ENCODE results near the gene LIM2.
"Not testable (repeated sequence)": the region's sequence is repeated elsewhere in the genome, so short reads cannot be mapped to it uniquely, and the experiment has no call there.

The LIM2 gene, protein sequence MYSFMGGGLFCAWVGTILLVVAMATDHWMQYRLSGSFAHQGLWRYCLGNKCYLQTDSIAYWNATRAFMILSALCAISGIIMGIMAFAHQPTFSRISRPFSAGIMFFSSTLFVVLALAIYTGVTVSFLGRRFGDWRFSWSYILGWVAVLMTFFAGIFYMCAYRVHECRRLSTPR

DNA sequence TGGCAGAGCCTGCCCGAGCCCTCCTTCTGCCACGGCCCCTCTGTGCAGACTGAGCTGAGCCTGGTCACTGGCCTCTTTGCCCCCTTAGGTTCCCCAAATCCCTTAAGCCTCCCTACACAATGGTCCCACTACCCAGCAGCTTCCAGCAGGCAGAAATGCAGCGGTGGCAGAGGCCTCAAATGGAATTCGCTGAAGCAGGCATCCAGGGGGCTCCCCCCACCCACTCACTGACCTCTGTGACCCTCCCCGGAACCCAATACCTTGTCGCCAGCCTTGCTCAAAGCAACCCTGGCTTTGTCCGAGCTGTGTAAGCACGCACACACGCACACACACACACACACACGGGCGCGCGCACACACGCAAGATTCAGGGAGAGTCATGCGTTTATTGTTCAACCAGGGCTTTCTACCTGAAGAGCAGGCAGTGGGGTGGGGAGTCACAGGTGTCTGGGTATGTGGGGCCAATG is at the start of gene LIM2:
TSS of gene LIM2 (minus strand) at position 51 of the 466 bp plus-strand sequence. CDS start 531 bp downstream, outside the sequence.
- DNase-seq: no peak

DNA sequence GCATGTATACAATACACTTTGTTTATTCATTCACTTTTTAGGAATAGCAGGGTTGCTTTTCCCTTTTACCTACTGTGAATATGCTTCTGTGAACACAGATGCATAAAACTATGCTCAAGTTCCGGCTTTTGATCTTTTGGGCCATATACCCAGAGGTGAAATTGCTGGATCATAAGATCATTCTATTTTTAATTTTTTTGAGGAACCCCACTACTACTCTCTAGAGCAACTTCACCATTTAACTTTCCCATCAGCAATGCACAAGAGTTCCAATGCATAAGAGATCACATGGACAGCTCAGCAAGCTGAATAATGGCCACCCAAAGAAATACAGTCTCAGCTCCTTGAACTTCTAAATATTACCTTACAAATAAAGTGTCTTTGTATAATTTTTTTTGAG is 46.7 kb upstream of the LIM2 start:
- no peak for DNase-seq

DNA sequence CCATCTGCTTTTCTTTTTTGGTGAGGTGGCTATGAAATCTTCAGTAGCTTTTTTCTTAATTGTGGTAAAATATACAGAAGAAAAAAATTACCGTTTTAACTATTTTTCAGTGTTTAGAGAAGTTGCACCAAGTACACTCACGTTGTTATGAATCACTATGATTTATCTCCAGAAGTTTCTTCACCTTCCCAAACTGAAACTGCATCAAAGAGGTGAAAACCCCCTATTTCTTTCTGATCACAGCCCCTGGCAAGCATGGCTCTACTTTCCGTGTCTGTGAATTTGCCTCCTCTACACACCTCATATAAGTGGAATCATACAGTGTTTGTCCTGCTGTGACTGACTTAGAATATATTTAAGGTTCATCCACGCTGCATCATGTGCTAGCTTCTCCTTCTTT is 45.3 kb upstream of the LIM2 start:
- DNase-seq: no peak

DNA sequence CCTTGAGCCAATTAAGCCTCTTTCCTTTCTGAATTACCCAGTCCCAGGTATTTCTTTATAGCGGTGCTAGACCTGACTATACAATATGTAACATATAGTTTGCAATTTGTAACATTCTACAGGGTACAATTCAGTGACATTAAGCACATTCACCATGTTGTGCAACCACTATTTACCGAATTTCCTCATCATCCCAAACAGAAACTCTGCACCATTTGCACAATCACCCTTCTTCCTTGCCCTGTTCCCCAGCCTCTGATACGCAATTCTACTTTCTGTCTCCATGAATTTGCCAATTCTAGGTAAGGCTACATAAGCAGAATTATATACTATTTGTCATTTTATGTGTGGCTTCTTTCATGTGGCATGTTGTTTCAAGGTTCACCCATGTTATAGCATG is 43.4 kb upstream of the LIM2 start:
- DNase-seq: no peak

DNA sequence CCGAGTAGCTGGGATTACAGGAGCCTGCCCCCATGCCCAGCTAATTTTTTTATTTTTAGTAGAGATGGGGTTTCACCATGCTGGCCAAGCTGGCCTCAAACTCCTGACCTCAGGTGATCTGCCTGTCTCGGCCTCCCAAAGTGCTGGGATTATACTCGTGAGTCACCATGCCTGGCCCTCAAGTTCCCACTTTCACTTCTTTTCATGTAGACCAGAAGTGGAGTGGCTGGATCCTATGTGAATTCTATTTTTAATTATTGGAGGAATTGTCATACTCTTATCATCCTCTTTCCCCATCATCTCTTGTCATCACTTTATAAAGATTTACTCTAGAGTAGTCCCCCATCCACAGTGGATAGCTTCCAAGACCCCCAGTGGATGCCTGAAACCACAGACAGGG is 42.4 kb upstream of the LIM2 start:
- no peak for DNase-seq

DNA sequence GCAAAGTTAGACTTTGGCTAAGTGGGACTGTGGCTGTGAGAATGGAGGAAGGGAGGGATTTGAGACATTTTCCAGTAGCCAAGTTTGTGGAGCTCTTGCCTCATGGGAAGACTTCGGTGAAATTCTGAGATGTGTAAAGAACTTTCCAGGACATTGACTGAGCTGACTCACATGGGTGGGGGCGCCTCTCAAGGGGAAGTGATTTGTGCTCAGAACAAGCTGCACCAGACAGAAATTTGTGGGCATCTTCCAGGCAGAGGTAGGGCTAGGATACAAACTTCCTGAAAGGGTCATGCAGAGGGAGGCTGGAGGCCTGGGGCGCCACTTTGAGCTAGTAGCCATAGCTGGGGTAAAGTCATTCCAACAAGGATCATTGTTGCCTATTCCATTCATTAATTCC is 39.4 kb upstream of the LIM2 start:
- no peak for DNase-seq

DNA sequence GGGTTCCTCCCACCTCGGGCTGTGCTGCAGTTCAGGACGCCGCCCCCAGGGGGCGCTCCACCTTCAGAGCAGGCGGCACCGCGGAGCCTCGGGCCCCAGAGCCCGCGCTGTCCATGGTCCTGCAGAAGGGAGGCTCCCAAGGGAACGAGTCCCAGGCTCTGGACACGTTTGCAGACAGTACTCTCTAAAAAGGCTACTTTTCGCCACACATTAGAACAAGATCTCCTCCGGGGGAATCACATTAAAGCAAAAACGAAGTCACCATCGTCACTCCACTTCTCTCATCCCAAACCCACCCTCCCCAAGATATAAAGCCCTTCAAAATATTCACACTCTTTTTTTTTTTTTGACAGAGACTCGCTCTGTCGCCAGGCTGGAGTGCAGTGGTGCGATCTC is 34.3 kb upstream of the LIM2 start:
- peak; percentile 81 for DNase-seq

DNA sequence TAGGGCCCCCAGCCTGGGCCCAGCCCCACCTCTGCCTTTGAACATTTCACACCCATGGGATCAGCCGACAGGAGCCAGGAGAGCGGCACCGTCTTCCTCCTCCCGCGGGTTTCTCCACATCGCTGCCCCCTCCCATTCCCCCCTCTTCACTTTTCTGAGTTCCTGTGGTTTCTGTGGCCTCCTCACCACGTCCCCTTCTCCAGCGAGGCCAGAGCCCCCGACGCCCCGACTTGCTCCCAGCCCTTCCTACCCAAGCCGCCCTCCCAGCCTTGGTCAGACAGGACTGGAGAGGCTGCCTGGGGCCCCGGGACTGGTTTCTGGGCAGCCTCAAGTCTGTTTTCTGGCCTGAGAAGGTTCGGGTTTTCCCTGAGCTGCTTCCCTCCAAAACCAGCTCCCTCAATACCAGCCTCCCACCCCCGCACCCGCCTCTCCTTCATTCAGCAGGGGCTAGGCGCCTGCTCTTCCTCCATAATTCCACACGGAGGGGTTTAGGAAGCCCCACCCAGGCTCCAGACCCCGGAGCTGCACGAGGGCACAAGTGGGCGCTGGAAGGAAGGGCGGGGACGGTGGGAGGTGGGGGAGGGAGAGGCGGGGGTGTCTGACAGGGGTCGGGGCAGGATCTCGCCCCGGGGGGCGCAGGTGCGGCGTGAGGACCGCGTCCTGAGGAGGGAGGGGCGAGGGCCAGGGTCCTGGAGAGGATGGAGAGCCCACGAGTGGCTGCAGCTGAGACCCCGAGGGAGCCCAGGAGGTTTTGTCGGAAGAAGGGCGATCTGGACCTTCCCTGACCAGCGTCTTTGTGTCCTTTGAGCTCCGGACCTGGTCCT is 33.7 kb upstream of the LIM2 start:
- DNase-seq: no peak

DNA sequence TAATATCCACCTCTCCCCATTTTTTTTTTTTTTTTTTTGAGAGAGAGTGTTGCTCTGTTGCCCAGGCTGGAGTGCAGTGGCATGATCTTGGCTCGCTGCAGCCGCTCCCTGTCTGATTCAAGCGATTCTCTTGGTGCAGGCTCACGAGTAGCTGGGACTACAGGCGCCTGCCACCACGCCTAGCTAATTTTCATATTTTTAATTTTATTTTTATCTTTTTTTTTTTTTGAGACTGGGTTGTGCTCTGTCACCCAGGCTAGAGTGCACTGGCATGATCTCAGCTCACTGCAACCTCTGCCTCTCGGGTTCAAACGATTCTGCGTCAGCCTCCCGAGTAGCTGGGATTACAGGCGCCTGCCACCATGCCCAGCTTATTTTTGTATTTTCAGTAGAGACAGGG is 32.7 kb upstream of the LIM2 start:
- not testable (repeated sequence) for DNase-seq

DNA sequence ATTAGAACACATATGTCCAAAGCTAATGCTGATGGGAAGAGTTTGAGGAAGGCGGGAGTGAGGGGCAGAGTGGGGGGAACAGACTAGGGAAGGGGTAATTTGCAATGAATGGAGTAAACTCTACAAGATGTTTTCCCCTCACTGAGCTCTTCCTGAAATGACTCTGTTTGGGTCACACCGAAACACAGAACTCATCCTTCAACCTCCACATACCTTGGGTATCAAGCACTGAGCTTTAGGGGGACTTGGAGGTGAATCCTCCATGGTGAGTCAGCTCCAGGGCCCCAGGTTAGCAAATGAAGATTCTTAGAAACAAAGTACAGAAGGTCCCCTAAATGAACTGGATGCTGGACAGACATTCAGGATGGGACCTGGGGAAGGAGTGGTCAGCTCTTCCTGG is 30.9 kb upstream of the LIM2 start:
- no peak for DNase-seq

DNA sequence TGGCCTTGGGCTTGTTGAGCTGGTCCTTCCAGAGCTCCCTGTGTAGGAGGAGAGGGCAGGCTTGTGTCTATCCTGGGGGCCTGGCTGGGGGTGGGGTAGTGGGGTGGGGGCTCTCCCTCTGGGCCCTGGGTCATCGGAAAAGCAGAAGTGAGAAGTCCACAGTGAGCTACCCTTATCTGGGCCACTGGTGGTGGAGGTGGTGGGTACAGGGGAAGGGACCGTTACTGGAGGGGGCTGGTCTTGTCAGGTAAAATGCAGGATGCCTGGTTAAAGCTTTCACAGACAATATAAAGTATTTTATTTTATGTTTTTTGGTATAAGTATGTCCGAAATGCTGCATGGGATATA is 30.0 kb upstream of the LIM2 start:
- no peak for DNase-seq

DNA sequence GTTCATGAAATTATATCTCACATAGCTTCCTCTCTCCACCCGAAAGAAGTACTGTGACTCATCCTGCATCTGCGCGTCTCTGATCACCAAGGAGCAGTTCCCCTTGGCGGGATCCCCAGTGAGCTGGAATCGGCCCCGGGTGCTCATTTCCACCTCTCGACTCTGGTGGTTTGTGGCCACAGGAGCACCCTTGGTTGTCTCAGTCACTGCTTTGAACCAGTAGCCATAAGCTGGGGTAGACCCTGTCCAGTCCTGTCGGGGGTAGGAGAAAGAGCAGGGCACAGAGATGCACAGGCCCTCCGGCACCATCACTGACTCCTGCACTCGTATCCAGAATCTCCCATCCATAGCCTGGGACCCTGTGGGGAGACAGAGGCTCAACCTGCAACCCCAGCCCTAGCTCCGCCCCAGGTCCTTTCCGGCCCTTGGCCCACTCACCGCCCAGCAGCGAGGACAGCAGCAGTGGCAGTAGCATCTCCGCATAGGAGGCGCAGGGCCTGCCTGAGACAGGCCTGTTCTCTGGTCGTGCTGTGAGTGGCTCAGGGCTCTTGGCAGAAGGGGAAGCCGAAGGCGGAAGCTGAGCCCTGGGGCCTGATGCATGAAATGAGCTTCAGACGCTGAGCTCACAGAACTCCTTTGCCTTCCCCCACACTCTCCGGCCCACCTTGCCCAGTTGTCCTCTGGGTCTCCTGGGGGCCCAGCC is 29.5 kb upstream of the LIM2 start, which contains the start of gene SIGLEC10:
TSS of gene SIGLEC10 (minus strand) at position 536 of the 703 bp plus-strand sequence. CDS start at position 475, 61 bp downstream.
- peak; percentile 38 for DNase-seq

DNA sequence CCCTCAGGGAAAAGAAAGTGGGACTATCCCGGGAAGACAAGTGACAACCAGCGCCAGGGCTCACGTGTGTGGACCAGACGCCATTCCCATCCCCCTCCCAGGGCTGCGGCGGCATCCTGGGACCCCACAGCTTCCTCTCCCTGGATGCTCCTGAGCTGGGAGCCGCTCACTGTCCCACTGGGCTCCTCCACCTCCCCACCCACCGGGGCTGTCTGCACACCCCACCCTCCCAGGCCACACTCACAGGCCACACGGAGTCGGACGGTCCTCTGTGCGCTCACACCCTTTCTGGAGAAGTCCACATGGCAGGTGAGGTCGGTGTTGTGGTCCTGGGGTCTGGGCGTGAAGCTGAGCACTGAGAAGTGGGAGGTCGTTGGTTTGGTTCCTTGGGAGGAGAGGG is 28.6 kb upstream of the LIM2 start:
- not testable (repeated sequence) for DNase-seq

DNA sequence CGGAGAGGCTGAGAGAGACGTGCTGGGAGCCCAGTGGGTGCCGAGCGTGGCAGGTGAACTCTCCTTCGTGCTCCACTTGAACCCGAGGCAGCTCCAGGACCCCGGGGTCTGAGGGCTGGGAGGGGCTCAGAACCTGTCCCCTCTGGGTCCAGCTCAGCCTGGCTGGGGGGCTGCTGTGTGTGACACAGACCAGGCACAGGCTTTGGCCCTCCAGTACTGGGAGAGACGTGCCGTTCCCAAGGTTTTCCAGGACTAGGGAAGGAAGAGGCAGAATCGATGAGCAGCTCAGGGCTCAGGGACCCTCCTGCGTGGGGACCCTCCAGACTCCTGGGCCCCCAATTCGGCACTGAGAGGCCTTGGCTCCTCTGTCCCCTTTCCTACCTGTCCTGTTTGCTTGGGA is 27.4 kb upstream of the LIM2 start:
- no peak for DNase-seq

DNA sequence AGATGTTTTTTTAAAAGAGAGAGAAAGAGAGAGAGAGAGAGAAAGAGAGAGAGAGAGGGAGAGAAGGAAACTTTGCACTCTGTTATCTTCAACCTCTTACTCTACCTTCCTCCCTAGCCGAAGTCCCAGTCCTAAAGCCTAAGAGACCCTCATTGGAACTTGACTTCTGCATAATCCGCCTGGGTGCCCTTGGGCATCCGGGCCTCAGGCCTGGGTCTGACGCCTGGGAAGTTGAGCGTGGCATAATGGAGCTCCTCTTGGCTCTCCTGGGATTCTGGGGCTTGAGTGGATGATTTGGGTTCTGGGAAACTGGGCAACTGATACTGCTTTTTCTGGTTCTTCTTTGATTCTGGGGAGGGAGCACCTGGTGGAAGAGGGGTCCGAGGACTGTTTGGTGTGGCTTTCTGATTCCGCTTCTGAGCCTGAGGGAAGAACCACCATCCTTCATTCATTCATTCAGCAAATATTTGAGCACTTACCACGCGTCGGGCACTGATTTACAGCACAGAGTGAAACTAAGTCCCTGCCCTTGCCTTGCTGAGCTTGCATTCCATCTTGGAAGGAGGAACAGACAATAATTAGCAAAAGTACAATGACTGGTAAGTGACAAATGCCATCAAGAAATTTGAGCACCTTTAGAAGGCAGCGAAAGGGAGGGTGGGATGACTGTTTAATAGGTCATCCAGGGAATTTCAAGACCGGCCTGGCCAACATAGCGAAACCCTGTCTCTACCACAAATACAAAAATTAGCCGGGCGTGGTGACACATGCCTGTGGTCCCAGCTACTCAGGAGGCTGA is 23.4 kb upstream of the LIM2 start:
- no peak for DNase-seq

DNA sequence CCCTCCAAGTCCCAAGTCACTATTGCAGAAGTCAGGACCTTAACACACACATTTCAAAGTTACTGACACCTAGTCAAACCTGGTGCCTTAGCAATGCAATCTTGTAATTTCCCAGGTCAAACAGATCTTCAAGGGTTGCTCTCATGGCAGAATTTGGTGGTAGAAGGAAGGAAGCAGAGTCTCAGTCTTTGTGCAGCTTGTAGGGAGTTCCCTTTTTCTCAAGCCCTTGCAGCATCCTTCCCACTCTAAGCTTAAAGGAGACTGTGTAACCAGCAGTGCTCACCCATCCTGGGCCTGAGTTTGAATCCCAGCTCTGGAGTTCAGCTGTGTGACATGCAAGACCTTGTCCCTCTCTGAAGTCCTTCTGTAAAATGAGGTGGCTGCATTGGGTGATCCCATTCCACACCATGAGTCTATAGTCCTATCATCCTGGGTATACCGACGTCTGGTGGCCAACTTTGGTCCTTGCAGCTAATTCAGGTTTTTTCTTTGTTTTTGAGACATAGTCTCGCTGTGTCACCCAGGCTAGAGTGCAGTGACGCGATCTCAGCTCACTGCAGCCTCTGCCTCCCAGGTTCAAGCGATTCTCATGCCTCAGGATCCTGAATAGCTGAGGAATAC is 19.8 kb upstream of the LIM2 start:
- peak; percentile 54 for DNase-seq

DNA sequence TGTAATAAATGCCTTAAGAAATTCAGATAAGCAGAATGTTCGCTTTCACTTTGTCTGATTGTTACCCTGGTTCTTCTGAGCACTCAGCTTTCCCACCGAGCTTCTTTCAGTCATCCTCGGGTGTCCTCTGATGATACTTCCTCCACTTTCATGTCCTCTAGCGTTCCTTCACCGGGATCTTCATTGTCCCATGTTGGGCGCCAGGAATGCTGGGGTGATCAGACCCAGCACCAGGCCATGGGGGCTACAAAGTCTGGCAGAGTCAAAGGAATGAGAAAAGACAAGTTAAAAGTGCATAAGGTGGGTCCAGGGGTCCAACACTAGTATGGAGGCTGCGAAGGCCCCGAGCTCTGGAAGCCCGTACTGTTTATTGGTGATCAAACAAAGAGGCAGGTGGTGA is 14.3 kb upstream of the LIM2 start:
- DNase-seq: no peak

DNA sequence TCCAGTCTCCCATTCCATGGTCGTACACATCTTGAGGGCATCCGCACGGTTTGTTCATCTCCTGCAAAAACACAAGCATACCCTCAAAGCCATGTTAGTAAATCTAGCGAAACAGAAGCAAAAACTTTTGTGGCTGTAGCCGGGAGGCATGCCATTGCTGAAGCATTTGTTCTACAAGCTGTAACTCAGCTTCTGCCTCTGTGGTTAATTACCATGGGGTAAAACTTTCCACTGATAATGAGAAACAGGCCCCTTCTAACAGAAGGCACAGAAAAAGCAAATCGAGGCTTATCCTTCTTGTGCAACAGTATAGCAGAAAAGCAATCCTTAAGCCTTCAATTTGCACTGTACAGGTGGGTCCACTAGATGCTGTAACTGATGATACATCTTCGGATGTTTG is 12.2 kb upstream of the LIM2 start:
- DNase-seq: not testable (repeated sequence)

DNA sequence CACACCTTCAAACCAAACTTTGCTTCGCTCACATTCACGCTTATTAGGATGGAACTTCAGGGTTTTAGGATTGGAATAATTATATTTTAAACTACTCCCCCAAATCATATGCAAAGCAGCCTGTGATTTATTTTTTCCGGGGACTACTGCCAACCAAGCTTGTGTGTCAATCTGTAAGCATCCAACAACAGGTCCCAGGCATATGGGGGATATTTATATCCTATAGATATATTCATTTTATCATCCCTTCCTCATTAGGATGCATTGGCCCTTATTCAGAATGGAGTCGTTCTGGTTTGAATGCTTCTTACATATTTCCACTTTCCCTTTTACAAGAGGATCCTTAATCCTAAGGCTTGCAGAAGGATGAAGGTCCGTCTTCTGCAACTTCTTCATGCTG is 11.5 kb upstream of the LIM2 start:
- DNase-seq: no peak

DNA sequence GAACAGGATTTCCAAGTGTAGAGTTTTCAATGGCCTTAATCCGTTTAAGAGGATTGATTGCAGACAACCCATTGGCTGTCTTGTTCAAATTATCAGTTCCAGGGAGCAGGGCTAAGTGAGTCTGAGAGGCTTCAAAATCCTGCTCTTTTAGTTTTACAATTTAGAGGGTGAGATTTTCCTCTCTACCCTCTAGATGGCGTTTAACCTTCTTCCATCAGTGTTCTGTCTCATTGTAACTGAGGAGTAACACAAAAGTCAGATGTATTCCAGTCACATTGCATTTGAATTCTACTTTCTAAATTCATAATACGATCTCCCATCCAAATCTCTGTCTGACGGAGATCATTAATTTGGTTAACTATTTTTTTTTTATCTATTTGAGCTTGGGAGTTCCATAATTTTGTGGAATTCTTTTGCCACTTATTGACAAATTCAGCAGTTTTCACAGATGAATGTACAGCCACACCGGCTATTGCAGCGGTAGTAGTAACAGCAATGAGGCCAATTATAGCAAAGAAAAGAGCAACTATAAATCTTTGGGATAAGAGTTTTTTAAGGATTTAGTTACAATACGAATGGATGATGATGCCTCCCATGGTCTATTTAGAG is 10.4 kb upstream of the LIM2 start:
- DNase-seq: peak; percentile 63

DNA sequence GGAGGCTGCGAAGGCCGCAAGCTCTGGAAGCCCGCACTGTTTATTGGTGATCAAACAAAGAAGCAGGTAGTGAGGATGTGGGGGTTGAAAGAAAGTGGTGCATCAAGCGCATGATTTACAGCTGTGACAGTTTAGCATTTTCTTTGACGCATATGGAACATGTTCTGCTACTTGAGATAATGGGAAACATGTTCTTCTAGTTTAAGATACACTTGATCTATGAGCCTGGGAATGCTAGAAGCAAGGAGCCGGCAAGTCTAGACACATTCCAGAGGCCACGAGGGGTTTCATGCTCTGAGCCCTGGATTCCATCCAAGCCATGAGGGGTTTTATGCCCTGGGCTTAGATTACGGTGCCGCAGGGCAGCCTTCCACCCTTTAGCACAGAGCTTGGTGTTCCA is 9.7 kb upstream of the LIM2 start:
- not testable (repeated sequence) for DNase-seq

DNA sequence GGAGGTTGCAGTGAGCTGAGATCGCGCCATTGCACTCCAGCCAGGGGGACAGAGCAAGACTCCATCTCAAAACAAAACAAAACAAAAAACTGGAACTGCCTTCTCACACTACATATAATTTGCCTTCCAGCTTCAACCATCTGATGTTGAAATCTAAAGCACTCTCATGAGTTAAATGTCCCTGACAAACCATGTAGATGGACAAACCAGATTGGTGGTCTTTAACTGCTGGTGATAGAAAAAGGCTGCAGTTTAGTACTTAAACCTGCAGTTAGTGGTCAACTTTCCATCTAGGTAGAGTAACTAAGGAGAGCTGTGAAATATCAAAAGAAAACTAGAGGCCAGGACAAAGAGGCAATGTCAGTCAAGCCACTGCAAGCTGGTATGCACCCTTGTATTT is 8.4 kb upstream of the LIM2 start:
- no peak for DNase-seq
